Left renal cortex interstitium (tissue), 4 donors: ENCODE data around the gene UBE2QL1. TPM values are rescaled to one million over a fixed set of nuclear protein-coding genes. Genes with fewer than 3 reads are reported as not detected.
"Not testable (repeated sequence)": the region's sequence is repeated elsewhere in the genome, so short reads cannot be mapped to it uniquely, and the experiment has no call there.

Source experiments
- DNase-seq, 4 donors: peaks; one replicate each; pipeline ENCODE4 v3.0.0-alpha.2; 2013; ENCODE audit warnings: low read depth in 4 of 4, low spot score in 2 of 4, missing footprints in 1 of 4
- polyA plus RNA-seq, 4 donors: library from polyadenylated mRNA; unstranded; fragments of 120-200 nt; gene quantifications; one replicate each; pipeline ENCODE4 v1.2.1, GENCODE V29; 2013; ENCODE audit not compliant: insufficient read length in 4 of 4

The UBE2QL1 gene
- polyA plus RNA-seq, 4 donors = 0.82 to 1.6 (median 1.2) TPM

GRCh38 chr5:6493681-6494454 lies 45.2 kb downstream of the UBE2QL1 start:
- no peak for DNase-seq

- DNase-seq = no peak
Measured at GRCh38 chr5:6494939-6495338, 46.3 kb downstream of the UBE2QL1 start.

DNA sequence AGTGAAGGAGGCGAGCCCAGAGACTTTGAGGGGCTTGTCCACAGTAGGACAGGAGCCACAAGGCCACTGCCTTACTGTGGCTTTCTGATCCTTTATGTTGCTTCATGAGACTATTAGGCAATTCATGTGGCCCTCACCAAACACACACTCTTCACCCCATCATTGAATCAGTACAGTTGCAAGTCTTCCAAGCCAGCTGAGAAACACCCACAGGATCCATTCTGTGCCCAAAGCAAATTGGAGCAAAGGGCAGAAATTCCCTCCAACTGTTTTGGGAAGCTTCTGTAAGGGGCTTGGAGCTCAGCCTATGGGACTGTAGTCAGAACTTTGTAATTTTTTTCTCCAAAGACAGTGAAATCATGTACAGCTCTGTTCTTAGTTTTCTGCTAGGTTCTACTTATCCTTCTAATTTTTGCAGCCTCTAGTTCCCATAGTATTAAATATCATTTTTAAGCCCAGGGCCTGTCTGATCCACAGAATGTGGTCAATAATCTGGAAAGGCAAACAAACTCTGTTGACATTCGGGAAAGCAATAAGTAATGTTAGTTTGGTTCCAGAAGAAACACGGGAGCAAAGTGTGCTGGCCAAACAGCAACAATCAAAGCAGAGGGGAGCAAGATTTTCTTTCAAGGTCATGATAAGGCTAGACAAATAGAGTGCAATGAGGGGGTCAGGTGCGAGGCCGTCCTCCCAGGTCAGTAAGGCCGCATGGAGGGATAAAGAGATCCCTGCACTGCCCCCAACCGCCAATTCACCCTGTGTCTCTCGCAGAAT lies 47.0 kb downstream of the UBE2QL1 start:
- DNase-seq = no peak

DNA sequence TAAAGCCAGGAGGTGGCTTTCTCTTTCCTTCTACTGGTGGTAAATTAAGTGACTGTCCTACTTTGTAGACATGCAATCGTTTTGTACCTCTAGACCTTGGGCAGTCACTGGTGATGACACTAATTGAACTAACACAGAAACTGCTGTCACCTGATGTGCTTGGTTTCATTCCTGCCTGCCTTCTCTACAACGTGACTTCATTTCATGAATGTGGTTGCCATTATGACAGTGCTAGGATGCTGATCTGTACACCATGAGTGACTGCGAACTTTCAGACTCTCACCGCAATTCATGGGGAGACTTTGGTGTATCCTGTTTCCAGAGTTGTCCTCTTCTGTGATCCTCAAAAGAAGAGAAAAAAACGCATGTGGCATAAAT lies 47.5 kb downstream of the UBE2QL1 start:
- no peak for DNase-seq

DNA sequence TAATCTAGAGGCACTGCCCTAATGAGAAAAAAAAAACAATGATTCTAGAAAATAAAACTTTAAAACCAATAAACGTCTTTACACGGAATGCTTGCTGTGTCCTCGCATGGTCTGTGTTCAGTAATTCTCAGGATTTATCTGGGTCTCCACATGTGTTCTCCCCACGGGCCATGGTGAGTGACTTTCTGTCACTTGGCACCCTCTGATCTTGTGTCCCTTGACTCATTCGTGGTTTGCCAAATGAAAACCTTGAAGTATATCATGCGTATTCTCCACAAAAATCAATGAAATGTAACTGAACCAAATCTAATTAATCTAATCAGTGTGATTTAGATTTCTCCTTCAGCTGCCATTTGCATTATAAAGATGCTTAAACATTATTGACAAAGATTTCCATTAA lies 48.0 kb downstream of the UBE2QL1 start:
- no peak for DNase-seq

DNA sequence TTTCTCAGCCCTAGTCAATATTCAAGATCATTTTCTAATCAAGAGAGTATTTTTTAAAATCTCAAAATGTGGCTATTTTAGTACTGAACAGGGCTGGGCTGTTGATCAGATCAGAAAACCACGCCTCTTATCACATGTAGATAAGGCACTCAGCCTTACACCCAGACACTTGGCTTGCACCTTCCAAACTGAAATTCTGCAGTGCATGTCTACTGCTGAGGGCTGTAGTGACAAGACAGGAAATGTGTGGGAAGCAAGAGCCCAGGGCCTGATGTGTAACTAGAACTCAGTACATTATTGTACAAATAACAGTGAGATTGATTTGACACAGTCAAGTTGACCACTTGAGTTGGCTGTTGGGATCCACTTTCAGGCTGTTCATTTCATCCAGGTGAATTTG lies 48.6 kb downstream of the UBE2QL1 start:
- no peak for DNase-seq

DNA sequence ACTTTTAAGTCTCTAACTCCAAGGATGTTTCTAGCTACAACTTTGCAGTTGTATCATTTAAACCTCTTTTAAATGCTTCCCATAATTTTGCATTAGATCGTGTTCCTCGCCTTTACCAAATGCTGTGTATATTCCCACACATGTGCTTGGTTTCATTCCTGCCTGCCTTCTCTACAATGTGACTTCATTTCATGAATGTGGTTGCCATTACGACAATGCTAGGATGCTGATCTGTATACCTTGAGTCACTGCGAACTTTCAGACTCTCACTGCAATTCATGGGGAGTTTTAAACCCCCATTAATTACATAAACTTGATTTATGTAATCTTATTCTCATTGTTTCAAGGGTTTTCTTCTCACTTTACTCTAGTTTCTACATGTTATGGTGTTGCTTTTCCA lies 50.3 kb downstream of the UBE2QL1 start:
- DNase-seq = no peak

DNA sequence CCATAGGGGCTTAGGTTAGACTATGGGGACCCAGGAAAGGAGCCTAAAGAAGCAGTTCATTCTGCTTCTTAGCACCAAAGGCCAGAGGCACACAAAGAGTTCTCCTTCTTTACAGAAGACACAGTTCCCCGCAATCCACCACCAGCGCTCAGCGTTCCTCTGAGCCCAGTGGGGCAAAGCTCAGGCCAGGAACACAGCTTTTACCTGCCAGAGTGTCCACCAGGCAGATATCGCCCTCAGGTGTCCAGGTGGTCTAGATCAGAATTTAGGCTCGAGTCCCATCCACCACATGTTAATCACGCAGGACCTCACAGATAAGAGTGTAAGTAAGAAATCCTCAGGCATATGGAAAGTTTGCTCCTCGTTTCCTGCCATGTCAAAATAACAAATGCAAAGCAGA lies 53.0 kb downstream of the UBE2QL1 start:
- DNase-seq = no peak

GRCh38 chr5:6502421-6502820 lies 53.8 kb downstream of the UBE2QL1 start:
- DNase-seq = no peak

DNA sequence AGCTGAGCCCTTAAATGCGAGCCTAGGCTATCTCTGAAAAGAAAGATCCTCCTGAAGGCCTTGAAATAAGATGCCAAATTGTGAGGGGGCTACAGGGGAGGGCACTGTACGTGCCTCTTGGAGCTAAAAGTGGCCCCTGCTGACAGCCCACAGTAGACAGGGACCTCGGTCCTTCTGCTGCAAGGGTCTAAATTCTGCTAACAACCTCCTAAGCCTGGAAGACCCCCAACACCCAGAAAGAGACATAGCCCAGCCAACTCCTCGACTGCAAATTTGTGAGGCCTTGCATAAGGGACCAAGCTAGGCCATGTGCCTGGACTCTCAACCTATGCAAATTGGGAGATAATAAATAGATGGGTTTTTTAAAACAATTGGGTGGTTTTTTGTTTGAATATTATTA lies 54.7 kb downstream of the UBE2QL1 start:
- no peak for DNase-seq

DNA sequence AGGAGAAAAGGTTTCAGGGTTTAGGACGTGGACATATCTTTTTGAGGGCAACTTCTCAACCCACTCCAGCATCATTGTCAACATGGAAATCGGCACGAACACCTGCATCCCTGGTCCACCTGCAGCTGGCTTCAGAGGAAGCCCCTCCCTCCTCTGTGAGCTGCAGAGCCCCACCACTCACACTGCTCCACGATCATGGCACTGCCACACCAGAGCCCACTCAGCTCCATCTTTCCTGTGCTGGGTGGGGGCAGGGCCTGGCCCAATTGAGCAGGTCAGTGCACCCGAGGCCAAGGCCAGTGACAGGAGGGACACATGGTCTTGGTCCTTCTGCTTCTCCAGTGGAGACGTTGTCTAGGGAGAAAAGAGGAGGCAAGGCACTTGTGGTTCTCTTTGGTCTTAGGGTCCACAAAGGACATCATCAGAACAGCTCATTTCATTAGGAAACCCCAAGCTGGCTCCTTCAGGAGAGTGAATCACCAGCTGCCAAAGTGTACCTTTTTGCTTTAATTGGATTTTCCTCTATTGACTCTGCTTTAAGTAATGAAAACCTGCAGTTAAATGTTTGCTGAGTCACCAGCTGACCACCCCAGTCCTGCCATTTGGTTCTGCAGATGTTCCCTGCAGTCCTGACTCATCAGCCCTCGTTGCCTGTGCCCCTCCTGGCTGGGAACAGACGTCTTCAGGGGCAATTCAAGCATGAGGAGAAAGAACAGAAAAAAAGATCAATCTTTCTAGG lies 56.2 kb downstream of the UBE2QL1 start:
- DNase-seq = no peak

- DNase-seq = no peak
Measured at GRCh38 chr5:6505416-6505755, 56.7 kb downstream of the UBE2QL1 start.

DNA sequence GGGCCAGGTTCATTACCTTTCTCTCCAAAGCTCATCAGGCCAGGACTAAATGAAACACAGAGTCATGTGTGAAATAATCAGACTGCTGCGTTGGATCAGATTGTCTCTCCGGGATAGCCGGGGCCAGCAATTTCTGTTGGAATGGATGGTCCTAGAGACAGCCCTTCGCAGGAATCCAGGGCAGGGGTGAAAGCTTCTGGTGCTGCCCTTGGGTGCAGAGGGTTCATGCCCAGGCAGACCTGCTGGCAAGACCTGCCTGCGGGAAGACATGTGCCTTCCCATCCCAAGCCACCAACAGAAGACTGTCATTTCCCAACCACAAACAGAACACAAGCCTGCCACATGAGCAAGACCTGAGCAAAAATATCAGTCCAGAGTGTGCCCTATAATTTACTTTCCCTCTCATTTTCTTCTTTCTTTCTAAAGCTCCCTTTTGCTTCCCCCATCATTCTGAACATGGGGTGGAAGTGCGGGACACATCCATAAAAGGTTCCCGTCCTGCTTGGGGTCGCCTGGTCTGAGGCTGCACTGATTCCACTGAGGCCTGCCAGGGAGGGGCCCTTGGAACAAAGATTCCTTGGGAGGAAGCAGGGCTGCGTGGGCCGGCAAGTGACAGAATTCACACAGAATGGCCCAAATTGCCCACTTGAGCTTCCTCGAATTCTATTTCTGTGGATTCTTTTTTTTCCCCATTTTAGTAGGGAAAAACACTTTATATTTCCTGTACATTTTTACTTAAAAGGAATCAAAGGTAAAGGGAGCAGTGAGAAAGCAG lies 57.3 kb downstream of the UBE2QL1 start:
- DNase-seq = no peak

GRCh38 chr5:6506611-6507010 lies 58.0 kb downstream of the UBE2QL1 start:
- DNase-seq = no peak

DNA sequence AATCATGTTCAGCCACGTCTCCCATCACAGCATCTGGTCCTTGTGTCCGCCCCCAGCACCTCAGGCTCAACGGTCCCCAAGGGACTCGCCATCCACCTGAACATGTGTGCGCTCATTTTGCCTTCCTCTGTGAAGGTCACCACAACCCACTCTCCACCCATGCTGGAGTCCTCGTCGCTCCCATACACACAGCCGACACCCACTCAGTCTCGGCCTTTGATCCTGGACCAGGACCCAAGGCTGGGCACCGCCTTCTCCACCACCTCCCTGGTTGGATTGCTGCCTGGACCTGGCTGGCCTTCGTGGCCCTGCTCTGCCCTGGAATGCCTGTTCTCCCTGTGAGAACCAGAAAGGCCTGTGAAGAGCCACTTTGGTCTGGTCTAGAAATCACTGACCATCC lies 60.3 kb downstream of the UBE2QL1 start:
- DNase-seq = no peak

GRCh38 chr5:6510132-6510531 lies 61.5 kb downstream of the UBE2QL1 start:
- no peak for DNase-seq

- DNase-seq = no peak
Measured at GRCh38 chr5:6510973-6511372, 62.3 kb downstream of the UBE2QL1 start.

GRCh38 chr5:6515812-6516211 lies 67.2 kb downstream of the UBE2QL1 start:
- not testable (repeated sequence) for DNase-seq

DNA sequence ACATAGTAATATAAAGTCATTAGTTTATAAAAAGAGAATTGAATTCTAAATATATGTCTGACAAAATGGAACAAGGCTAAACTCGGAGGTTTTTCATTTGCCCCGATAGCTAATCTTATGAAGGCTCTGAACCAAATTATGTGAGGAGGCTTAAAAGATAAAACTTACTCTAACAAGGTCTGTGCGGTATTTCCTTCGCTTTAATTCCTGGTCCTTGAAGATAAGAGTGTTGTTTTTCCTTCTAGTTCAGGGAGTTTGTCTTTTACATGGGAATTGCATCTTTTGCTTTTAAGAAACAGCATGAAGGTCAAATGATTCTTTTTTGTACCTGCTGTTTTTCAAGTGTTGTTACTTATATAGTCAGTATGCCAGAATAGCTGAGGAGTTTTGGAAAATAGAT lies 68.2 kb downstream of the UBE2QL1 start:
- no peak for DNase-seq

DNA sequence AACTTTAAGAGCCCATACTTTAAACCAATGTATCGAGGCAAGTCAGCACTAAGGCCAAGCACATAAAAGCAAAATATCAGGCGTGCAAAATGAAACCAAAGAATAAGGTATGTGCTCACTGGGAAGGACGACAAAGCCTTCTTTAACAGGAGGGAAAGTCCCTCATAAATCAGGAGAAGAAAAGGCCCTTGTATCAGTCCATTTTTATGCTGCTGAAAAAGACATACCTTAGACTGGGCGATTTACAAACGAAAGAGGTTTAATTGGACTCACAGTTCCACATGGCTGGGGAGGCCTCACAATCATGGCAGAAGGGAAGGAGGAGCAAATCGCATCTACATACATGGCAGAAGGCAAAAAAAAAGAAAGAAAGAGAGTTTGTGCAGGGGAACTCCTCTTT lies 68.9 kb downstream of the UBE2QL1 start:
- DNase-seq = no peak
